H9 (cell line): ENCODE data around the gene SMYD4. TPM values are rescaled to one million over a fixed set of nuclear protein-coding genes. Genes with fewer than 3 reads are reported as not detected.

Experiments used
- DNase-seq: peaks from one replicate; pipeline ENCODE4 v3.0.0-alpha.2; 2017
- H2AFZ ChIP-seq: one replicate; pipeline ENCODE4 v1.6.1; 2013; ENCODE audit warnings: mild to moderate bottlenecking, low read length, control low read depth, moderate library complexity
- H2AK5ac ChIP-seq: 2 replicates; pipeline ENCODE4 v1.6.1; 2013; ENCODE audit warnings: low read length, control low read depth, mixed read lengths; ENCODE audit not compliant: insufficient read length
- H2BK120ac ChIP-seq: one replicate; pipeline ENCODE4 v1.6.1; 2013; ENCODE audit warnings: low read depth, mild to moderate bottlenecking, low read length, control low read depth, inconsistent platforms; ENCODE audit not compliant: poor library complexity, severe bottlenecking
- H2BK12ac ChIP-seq: 2 replicates; pipeline ENCODE4 v1.6.1; 2013; ENCODE audit warnings: low read length, control low read depth, mixed read lengths, low read depth; ENCODE audit not compliant: insufficient read length
- H2BK15ac ChIP-seq: 2 replicates; pipeline ENCODE4 v1.6.1; 2013; ENCODE audit warnings: low read depth, low read length, control low read depth
- H2BK20ac ChIP-seq: one replicate; pipeline ENCODE4 v1.6.1; 2013; ENCODE audit warnings: low read depth, mild to moderate bottlenecking, low read length, control low read depth, inconsistent platforms; ENCODE audit not compliant: poor library complexity, severe bottlenecking
- H2BK5ac ChIP-seq: 2 replicates; pipeline ENCODE4 v1.6.1; 2013; ENCODE audit warnings: low read length, control low read depth, mixed read lengths; ENCODE audit not compliant: insufficient read length
- H3K14ac ChIP-seq: 2 replicates; pipeline ENCODE4 v1.6.1; 2013; ENCODE audit warnings: low read length, control low read depth; ENCODE audit not compliant: insufficient read depth
- H3K18ac ChIP-seq: 2 replicates; pipeline ENCODE4 v1.6.1; 2013; ENCODE audit warnings: low read depth, mild to moderate bottlenecking, mixed read lengths, low read length, control low read depth; ENCODE audit not compliant: insufficient read length
- H3K23ac ChIP-seq: 2 replicates; pipeline ENCODE4 v1.6.1; 2013; ENCODE audit warnings: low read length, control low read depth, mixed read lengths, low read depth; ENCODE audit not compliant: insufficient read length
- H3K23me2 ChIP-seq: 2 replicates; pipeline ENCODE4 v1.6.1; 2013; ENCODE audit warnings: low read depth, mild to moderate bottlenecking, mixed read lengths, low read length, control low read depth; ENCODE audit not compliant: insufficient read length, poor library complexity, severe bottlenecking
- H3K27ac ChIP-seq: 2 replicates; pipeline ENCODE4 v1.5.1; 2013; ENCODE audit warnings: low read length, control low read depth, mixed read lengths, low read depth; ENCODE audit not compliant: insufficient read length
- H3K27me3 ChIP-seq: 2 replicates; pipeline ENCODE4 v1.6.1; 2013; ENCODE audit warnings: low read length, control low read depth, inconsistent platforms; ENCODE audit not compliant: insufficient read depth
- H3K4ac ChIP-seq: 2 replicates; pipeline ENCODE4 v1.6.1; 2013; ENCODE audit warnings: low read depth, mild to moderate bottlenecking, control low read depth, inconsistent platforms, low read length, moderate library complexity
- H3K4me1 ChIP-seq: 2 replicates; pipeline ENCODE4 v1.6.1; 2013; ENCODE audit warnings: low read length, control low read depth, inconsistent platforms; ENCODE audit not compliant: insufficient read depth
- H3K4me2 ChIP-seq: 2 replicates; pipeline ENCODE4 v1.6.1; 2013; ENCODE audit warnings: low read length, control low read depth, mixed read lengths; ENCODE audit not compliant: insufficient read length, insufficient read depth
- H3K56ac ChIP-seq: 2 replicates; pipeline ENCODE4 v1.6.1; 2013; ENCODE audit warnings: low read depth, mild to moderate bottlenecking, mixed read lengths, low read length, control low read depth; ENCODE audit not compliant: insufficient read length
- H3K79me1 ChIP-seq: 2 replicates; pipeline ENCODE4 v1.6.1; 2013; ENCODE audit warnings: low read depth, mild to moderate bottlenecking, moderate library complexity, low read length, control low read depth, inconsistent platforms; ENCODE audit not compliant: insufficient read depth, poor library complexity, severe bottlenecking
- H3K79me2 ChIP-seq: 2 replicates; pipeline ENCODE4 v1.6.1; 2013; ENCODE audit warnings: low read length, control low read depth, inconsistent platforms; ENCODE audit not compliant: insufficient read depth
- H3K9ac ChIP-seq: 2 replicates; pipeline ENCODE4 v1.6.1; 2013; ENCODE audit warnings: low read length, control low read depth, mixed read lengths; ENCODE audit not compliant: insufficient read length; ENCODE audit errors: extremely low read depth
- H3K9me3 ChIP-seq: one replicate; pipeline ENCODE4 v1.6.1; 2013; ENCODE audit warnings: low read depth, low read length, inconsistent platforms; ENCODE audit not compliant: control insufficient read depth
- H3T11ph ChIP-seq: one replicate; pipeline ENCODE4 v1.6.1; 2013; ENCODE audit warnings: mild to moderate bottlenecking, low read length, control low read depth, inconsistent platforms
- H4K20me1 ChIP-seq: one replicate; pipeline ENCODE4 v1.6.1; 2013; ENCODE audit not compliant: control insufficient read depth, insufficient read length, insufficient read depth
- H4K5ac ChIP-seq: 2 replicates; pipeline ENCODE4 v1.6.1; 2013; ENCODE audit warnings: low read depth, mild to moderate bottlenecking, mixed read lengths, low read length, control low read depth; ENCODE audit not compliant: insufficient read length
- H4K8ac ChIP-seq: replicated peaks from 2 replicates; pipeline ENCODE4 v1.6.1; 2013; ENCODE audit warnings: low read length, control low read depth, mixed read lengths, low read depth; ENCODE audit not compliant: insufficient read length
- H4K91ac ChIP-seq: 2 replicates; pipeline ENCODE4 v1.6.1; 2013; ENCODE audit warnings: low read depth, mild to moderate bottlenecking, moderate library complexity, mixed read lengths, low read length, control low read depth; ENCODE audit not compliant: insufficient read length
- H3K27ac Mint-ChIP-seq, 3 experiments: 2 replicates in 2 of 3; 3 replicates in 1 of 3; pipeline ENCODE4 v1.8.0; 2020 to 2021; ENCODE audit warnings: mixed read lengths in 3 of 3, mild to moderate bottlenecking in 1 of 3, moderate library complexity in 1 of 3
- H3K27me3 Mint-ChIP-seq: 2 replicates; pipeline ENCODE4 v1.8.0; 2021; ENCODE audit warnings: low read depth, mild to moderate bottlenecking, moderate library complexity, mixed read lengths
- H3K36me3 Mint-ChIP-seq, 3 experiments: 2 replicates in 2 of 3; 3 replicates in 1 of 3; pipeline ENCODE4 v1.8.0; 2020 to 2021; ENCODE audit warnings: low read depth in 3 of 3, mixed read lengths in 3 of 3; ENCODE audit not compliant: insufficient read depth in 1 of 3
- H3K4me1 Mint-ChIP-seq, 2 experiments: 2 replicates each; pipeline ENCODE4 v1.8.0; 2020; ENCODE audit warnings: mixed read lengths in 2 of 2
- H3K4me3 Mint-ChIP-seq, 2 experiments: 2 replicates in 1 of 2; 3 replicates in 1 of 2; pipeline ENCODE4 v1.8.0; 2020 to 2021; ENCODE audit warnings: mild to moderate bottlenecking in 2 of 2, mixed read lengths in 2 of 2, moderate library complexity in 1 of 2
- H3K9me3 Mint-ChIP-seq, 2 experiments: 2 replicates in 1 of 2; 3 replicates in 1 of 2; pipeline ENCODE4 v1.8.0; 2020; ENCODE audit warnings: mild to moderate bottlenecking in 2 of 2, mixed read lengths in 2 of 2, moderate library complexity in 1 of 2
- CTCF ChIP-seq: fragments of 200-600 bp; sonication (generic); conservative IDR thresholded peaks from 3 replicates; pipeline ENCODE4 v1.8.0; 2021; ENCODE audit warnings: antibody characterized with exemption, mild to moderate bottlenecking
- WGBS: extraction: QIAGEN DNeasy Blood & Tissue Kit; methylation state at CpG from one replicate; pipeline ENCODE4 v1.1.7; 2013; ENCODE audit warnings: missing lambda C conversion rate, low lambda C conversion rate, mixed read lengths; ENCODE audit not compliant: insufficient read length; ENCODE audit errors: extremely low coverage; 5-methylcytosine and 5-hydroxymethylcytosine counted together
- total RNA-seq: library from RNA; stranded (reverse); gene quantifications from 2 replicates; pipeline ENCODE4 v1.2.1, GENCODE V29; 2021

The SMYD4 gene
- total RNA-seq, 1 experiment from 2014 or later, result 28.8 TPM

DNA sequence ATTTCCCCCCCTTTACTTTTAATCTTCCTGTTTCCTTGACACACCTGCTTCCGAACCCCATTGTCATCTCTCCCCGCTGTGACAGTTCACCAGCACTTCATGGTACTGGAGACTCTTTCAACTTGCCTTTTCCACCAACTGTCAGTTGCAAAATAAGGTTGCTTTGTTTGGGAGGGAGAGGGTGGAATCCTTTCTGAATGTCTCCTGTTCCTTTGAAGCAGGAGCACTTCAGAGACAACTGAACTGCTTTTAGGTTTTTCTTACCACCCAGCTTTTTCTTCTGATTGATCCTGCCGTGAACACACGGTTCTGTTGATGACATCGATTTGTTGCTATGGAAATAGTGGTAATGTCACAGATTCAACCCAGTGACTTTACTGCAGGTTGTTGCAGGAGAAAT, 42.1 kb upstream of the SMYD4 start:
- DNase-seq, result no peak
- Histone ChIP-seq H3K79me2 (no peaks in the 10 kb centered on the region), H3K4me1 (no peaks in the 10 kb centered on the region), H3K27me3 (no peaks in the 10 kb centered on the region), H3K27ac (no peak overlapping the region), H4K5ac (no peak overlapping the region), H2AK5ac (no peak overlapping the region), H3K79me1 (no peaks in the 10 kb centered on the region), H3K56ac (no peak overlapping the region), H3K4ac (no peak overlapping the region), H2BK15ac (no peak overlapping the region), H3K9me3 (no peaks in the 10 kb centered on the region), H2BK5ac (no peak overlapping the region), H3K23me2 (no peaks in the 10 kb centered on the region), H3K18ac (no peak overlapping the region), H2BK12ac (no peak overlapping the region), H3K4me2 (no peak overlapping the region), H4K20me1 (no peaks in the 10 kb centered on the region), H3T11ph (no peak overlapping the region), H3K23ac (no peak overlapping the region), H4K8ac (no peak overlapping the region), H3K9ac (no peak overlapping the region), H4K91ac (no peak overlapping the region), H2BK20ac (no peak overlapping the region), H3K14ac (no peak overlapping the region), H2BK120ac (no peak overlapping the region), H2AFZ (no peak overlapping the region)
- TF ChIP-seq CTCF, result no peak
- H3K4me1 Mint-ChIP-seq, result no peaks in the 10 kb centered on the region
- H3K36me3 Mint-ChIP-seq, result peaks cover 2 to 75% (median 56%) of the 10 kb centered on the region in 3 experiments; a peak in 6 of 7 replicates
- H3K9me3 Mint-ChIP-seq, result no peaks in the 10 kb centered on the region
- no peak overlapping the region for H3K4me3 Mint-ChIP-seq
- no peaks in the 10 kb centered on the region for H3K27me3 Mint-ChIP-seq
- H3K27ac Mint-ChIP-seq, result no peak overlapping the region
- no CpG with 5 or more reads among the region's 5 CpGs for WGBS
